ENCODE results near the gene DGKI.

DNA sequence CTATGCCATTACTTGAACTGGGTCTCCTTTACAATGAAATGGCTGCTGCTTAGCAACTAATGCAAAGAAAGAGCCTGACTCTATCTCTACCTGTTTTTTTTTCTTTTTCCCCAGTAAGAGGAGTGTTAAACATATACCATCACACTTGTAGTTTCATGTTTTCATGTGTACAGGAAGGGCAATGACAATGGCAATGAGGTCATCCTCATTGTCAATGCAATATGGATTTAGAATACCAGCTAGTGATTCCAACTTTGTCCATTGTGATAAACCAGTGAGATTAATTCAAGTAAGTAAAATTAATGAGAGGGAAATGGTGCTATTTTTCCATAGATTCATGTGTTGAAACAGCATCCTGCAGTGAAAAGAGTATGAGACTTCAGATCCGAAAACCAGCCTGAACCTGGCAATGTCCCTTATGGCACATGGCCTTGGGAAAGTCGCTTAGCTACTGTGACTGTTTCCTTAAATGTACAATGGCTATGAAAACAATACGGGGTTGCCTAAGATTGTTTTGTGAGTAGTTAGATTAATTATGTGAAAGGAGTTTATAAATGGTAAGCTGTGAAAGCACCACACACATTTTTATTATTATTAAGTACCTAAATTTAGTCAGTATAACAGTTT, 11.2 kb downstream of the DGKI start:
- TF ChIP-seq EZH2phosphoT487 (IDR thresholded peaks at IDR 0.05; ENCODE audit: unreplicated experiment) (no peak), POLR2AphosphoS5 (IDR thresholded peaks at IDR 0.05; ENCODE audit: low read depth) (no peak), ZNF331 (CRISPR knock-in tag; IDR thresholded peaks at IDR 0.05; ENCODE audit: low read depth) (no peak), EZH2 (IDR thresholded peaks at IDR 0.05; ENCODE audit: low read depth, unreplicated experiment) (no peak), JUNB (IDR thresholded peaks at IDR 0.05; ENCODE audit: unreplicated experiment) (no peak), CREB1 (CRISPR knock-in tag; IDR thresholded peaks at IDR 0.05; ENCODE audit: low read depth) (no peak), STAT1 (IDR thresholded peaks at IDR 0.05; ENCODE audit: unreplicated experiment) (no peak), NANOG (IDR thresholded peaks at IDR 0.05; ENCODE audit: borderline replicate concordance) (no peak), ZNF114 (CRISPR knock-in tag; IDR thresholded peaks at IDR 0.05) (no peak)
- TF ChIP-seq, protein P1, sequence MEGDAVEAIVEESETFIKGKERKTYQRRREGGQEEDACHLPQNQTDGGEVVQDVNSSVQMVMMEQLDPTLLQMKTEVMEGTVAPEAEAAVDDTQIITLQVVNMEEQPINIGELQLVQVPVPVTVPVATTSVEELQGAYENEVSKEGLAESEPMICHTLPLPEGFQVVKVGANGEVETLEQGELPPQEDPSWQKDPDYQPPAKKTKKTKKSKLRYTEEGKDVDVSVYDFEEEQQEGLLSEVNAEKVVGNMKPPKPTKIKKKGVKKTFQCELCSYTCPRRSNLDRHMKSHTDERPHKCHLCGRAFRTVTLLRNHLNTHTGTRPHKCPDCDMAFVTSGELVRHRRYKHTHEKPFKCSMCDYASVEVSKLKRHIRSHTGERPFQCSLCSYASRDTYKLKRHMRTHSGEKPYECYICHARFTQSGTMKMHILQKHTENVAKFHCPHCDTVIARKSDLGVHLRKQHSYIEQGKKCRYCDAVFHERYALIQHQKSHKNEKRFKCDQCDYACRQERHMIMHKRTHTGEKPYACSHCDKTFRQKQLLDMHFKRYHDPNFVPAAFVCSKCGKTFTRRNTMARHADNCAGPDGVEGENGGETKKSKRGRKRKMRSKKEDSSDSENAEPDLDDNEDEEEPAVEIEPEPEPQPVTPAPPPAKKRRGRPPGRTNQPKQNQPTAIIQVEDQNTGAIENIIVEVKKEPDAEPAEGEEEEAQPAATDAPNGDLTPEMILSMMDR (conservative IDR thresholded peaks at IDR 0.05; ENCODE audit: low read depth in 2 of 2), result no peak
- TF ChIP-seq, protein P2, sequence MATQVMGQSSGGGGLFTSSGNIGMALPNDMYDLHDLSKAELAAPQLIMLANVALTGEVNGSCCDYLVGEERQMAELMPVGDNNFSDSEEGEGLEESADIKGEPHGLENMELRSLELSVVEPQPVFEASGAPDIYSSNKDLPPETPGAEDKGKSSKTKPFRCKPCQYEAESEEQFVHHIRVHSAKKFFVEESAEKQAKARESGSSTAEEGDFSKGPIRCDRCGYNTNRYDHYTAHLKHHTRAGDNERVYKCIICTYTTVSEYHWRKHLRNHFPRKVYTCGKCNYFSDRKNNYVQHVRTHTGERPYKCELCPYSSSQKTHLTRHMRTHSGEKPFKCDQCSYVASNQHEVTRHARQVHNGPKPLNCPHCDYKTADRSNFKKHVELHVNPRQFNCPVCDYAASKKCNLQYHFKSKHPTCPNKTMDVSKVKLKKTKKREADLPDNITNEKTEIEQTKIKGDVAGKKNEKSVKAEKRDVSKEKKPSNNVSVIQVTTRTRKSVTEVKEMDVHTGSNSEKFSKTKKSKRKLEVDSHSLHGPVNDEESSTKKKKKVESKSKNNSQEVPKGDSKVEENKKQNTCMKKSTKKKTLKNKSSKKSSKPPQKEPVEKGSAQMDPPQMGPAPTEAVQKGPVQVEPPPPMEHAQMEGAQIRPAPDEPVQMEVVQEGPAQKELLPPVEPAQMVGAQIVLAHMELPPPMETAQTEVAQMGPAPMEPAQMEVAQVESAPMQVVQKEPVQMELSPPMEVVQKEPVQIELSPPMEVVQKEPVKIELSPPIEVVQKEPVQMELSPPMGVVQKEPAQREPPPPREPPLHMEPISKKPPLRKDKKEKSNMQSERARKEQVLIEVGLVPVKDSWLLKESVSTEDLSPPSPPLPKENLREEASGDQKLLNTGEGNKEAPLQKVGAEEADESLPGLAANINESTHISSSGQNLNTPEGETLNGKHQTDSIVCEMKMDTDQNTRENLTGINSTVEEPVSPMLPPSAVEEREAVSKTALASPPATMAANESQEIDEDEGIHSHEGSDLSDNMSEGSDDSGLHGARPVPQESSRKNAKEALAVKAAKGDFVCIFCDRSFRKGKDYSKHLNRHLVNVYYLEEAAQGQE (IDR thresholded peaks at IDR 0.05; ENCODE audit: unreplicated experiment), result no peak

Data from GM23338 (cell line).